GM12891 (cell line): ENCODE results near the gene PELI2.

Experiments
- DNase-seq: peaks from one replicate; pipeline ENCODE4 v3.0.0; 2011; ENCODE audit warnings: low spot score; ENCODE audit not compliant: insufficient read length
- FAIRE-seq: peaks from 2 replicates; lab custom pipeline; 2011; peaks lifted over from hg19 to GRCh38; lab: Jason Lieb, UNC
- PAX5 ChIP-seq: IDR thresholded peaks from 2 replicates; pipeline ENCODE4 v1.6.1; 2011; ENCODE audit warnings: low read length, moderate library complexity, mild to moderate bottlenecking; ENCODE audit not compliant: insufficient read depth, severe bottlenecking
- POLR2A ChIP-seq: IDR thresholded peaks from 2 replicates; pipeline ENCODE4 v1.6.1; 2011; ENCODE audit warnings: low read depth, low read length, control low read depth
- POLR2AphosphoS5 ChIP-seq: IDR thresholded peaks from 2 replicates; pipeline ENCODE4 v1.6.1; 2011; ENCODE audit warnings: low read depth, low read length, control low read depth
- POU2F2 ChIP-seq: IDR thresholded peaks from 2 replicates; pipeline ENCODE4 v1.6.1; 2011; ENCODE audit warnings: low read depth, mild to moderate bottlenecking, control low read depth, low read length, moderate library complexity
- SPI1 ChIP-seq: IDR thresholded peaks from 2 replicates; pipeline ENCODE4 v1.6.1; 2011; ENCODE audit warnings: low read depth, low read length, control low read depth
- TAF1 ChIP-seq: IDR thresholded peaks from 2 replicates; pipeline ENCODE4 v1.6.1; 2011; ENCODE audit warnings: low read depth, low read length, control low read depth

Gene PELI2

GRCh38 chr14:56098021-56098420, 20.2 kb upstream of the PELI2 start:
- DNase-seq (no peak), FAIRE-seq (no peak)
- TF ChIP-seq POU2F2 (no peak), POLR2AphosphoS5 (no peak), TAF1 (no peak), SPI1 (no peak), PAX5 (no peak), POLR2A (no peak)

- no peak for TF ChIP-seq TAF1
- TF ChIP-seq SPI1, result no peak
- no peak for TF ChIP-seq POU2F2
- TF ChIP-seq POLR2A, result no peak
- TF ChIP-seq PAX5, result no peak
- FAIRE-seq (no peak), DNase-seq (no peak)
Observed at GRCh38 chr14:56099081-56099797, 19.0 kb upstream of the PELI2 start.

- no peak for DNase-seq
- no peak for FAIRE-seq
- TF ChIP-seq PAX5, result no peak
- no peak for TF ChIP-seq POLR2AphosphoS5
- TF ChIP-seq POU2F2, result no peak
- TF ChIP-seq POLR2A, result no peak
- no peak for TF ChIP-seq TAF1
- TF ChIP-seq SPI1, result no peak
Observed at GRCh38 chr14:56100556-56100955, 17.7 kb upstream of the PELI2 start.

- DNase-seq (no peak), FAIRE-seq (no peak)
- TF ChIP-seq POLR2AphosphoS5 (no peak), POLR2A (no peak), SPI1 (no peak), PAX5 (no peak), POU2F2 (no peak), TAF1 (no peak)
Observed at GRCh38 chr14:56102941-56103340, 15.3 kb upstream of the PELI2 start.

- TF ChIP-seq POLR2AphosphoS5 (no peak), SPI1 (no peak), POU2F2 (no peak), TAF1 (no peak), PAX5 (no peak), POLR2A (no peak)
- FAIRE-seq (no peak), DNase-seq (no peak)
Observed at GRCh38 chr14:56107615-56108014, 10.6 kb upstream of the PELI2 start.

GRCh38 chr14:56108057-56108456, 10.2 kb upstream of the PELI2 start:
- FAIRE-seq (no peak), DNase-seq (no peak)
- no peak for TF ChIP-seq SPI1
- no peak for TF ChIP-seq POU2F2
- TF ChIP-seq POLR2AphosphoS5, result no peak
- no peak for TF ChIP-seq POLR2A

- FAIRE-seq (no peak), DNase-seq (no peak)
- no peak for TF ChIP-seq POLR2AphosphoS5
- no peak for TF ChIP-seq TAF1
- TF ChIP-seq POU2F2, result no peak
- TF ChIP-seq PAX5, result no peak
- TF ChIP-seq SPI1, result no peak
- TF ChIP-seq POLR2A, result no peak
Observed at GRCh38 chr14:56112781-56113180, 5.4 kb upstream of the PELI2 start.

- TF ChIP-seq POLR2A, result no peak
- TF ChIP-seq POLR2AphosphoS5, result no peak
- no peak for TF ChIP-seq PAX5
- no peak for TF ChIP-seq POU2F2
- TF ChIP-seq TAF1, result no peak
- TF ChIP-seq SPI1, result no peak
- no peak for DNase-seq
- no peak for FAIRE-seq
Observed at GRCh38 chr14:56115334-56115870, 2.8 kb upstream of the PELI2 start.

- DNase-seq (no peak), FAIRE-seq (peak; percentile 33)
- TF ChIP-seq POU2F2 (no peak), TAF1 (no peak), POLR2AphosphoS5 (no peak), POLR2A (no peak), SPI1 (no peak), PAX5 (no peak)
Observed at GRCh38 chr14:56115976-56116893, 2.0 kb upstream of the PELI2 start.
